ENCODE results near the gene NPC2. TPM values are rescaled to one million over a fixed set of nuclear protein-coding genes. Genes with fewer than 3 reads are reported as not detected.

Gene NPC2
- total and polyA plus RNA-seq, 2 of the 4 experiments (the other 2 are of a cell fraction) = 210 to 273 TPM

- Histone ChIP-seq H3K23ac (ENCODE audit: low read depth, low read length) (no peak overlapping the region), H2BK120ac (ENCODE audit: low read depth, low read length) (no peak overlapping the region), H3K9ac (ENCODE audit: low read depth, low read length) (no peak overlapping the region), H3K27ac (ENCODE audit: insufficient read depth, low read length) (no peak overlapping the region), H2BK20ac (ENCODE audit: low read depth, low read length) (no peak overlapping the region), H4K91ac (ENCODE audit: insufficient read depth, low read depth, low read length) (no peak overlapping the region), H3K9me1 (ENCODE audit: insufficient read depth, low read length) (peaks cover 19% of the 10 kb centered on the region), H3K27me3 (ENCODE audit: control insufficient read depth, insufficient read depth, low read length) (no peaks in the 10 kb centered on the region), H3K9me3 (ENCODE audit: control insufficient read depth, insufficient read depth, low read length) (no peaks in the 10 kb centered on the region), H3K18ac (ENCODE audit: low read depth, low read length) (no peak overlapping the region), H2AK5ac (ENCODE audit: low read depth, low read length) (no peak overlapping the region), H3K4ac (ENCODE audit: low read depth, low read length) (no peak overlapping the region), H3K79me1 (ENCODE audit: low read depth in 1 of 2, low read length in 2 of 2) (peaks cover 0 to 4% of the 10 kb centered on the region in 2 experiments; a peak in 1 of 4 replicates), H2AFZ (replicated peaks; ENCODE audit: low read length, poor library complexity) (no peak overlapping the region), H3K4me3 (ENCODE audit: insufficient read depth, low read depth, low read length) (no peak overlapping the region), H2BK15ac (ENCODE audit: low read depth, low read length) (no peak overlapping the region), H4K8ac (ENCODE audit: low read depth in 2 of 2, low read length in 2 of 2) (no peak overlapping the region), H3K36me3 (ENCODE audit: control insufficient read depth, insufficient read depth, low read length) (no peaks in the 10 kb centered on the region; the same call in 1 of the 2 replicates), H3K14ac (replicated peaks; ENCODE audit: low read depth, low read length) (no peak overlapping the region), H3K4me1 (ENCODE audit: control insufficient read depth, insufficient read depth, low read length) (peaks cover 17% of the 10 kb centered on the region), H4K20me1 (ENCODE audit: insufficient read depth, low read length) (no peaks in the 10 kb centered on the region), H3K56ac (ENCODE audit: extremely low read depth, insufficient read depth, low read length) (no peak overlapping the region), H3K4me2 (ENCODE audit: low read depth, low read length) (no peak overlapping the region), H4K5ac (ENCODE audit: low read depth, low read length) (no peak overlapping the region), H2AK9ac (replicated peaks; ENCODE audit: low read depth, low read length, poor library complexity) (no peak overlapping the region), H2BK5ac (ENCODE audit: low read depth, low read length, poor library complexity, severe bottlenecking) (no peak overlapping the region)
- dilution Hi-C loops (cut with HindIII; ENCODE audit: low sequenced_read_pairs, unreplicated experiment) (no loop called here), in situ Hi-C loops (cut with MboI; ENCODE audit: low sequenced_read_pairs) (no loop called here), intact Hi-C loops (cut with micrococcal nuclease) (no loop called here)
- no TSS peak for BruUV-seq (replicated peaks)
- WGBS, 2 experiments (ENCODE audit: extremely low coverage in 2 of 2, insufficient read length in 1 of 2) = 85% methylated on average over 3 of the region's 10 CpGs; no CpG with 5 or more reads in 1 of the 2 experiments
- TF ChIP-seq NFE2L2 (IDR thresholded peaks at IDR 0.05; ENCODE audit: low read depth, low read length) (no peak), RFX5 (IDR thresholded peaks at IDR 0.05; ENCODE audit: low read depth, low read length) (no peak), BHLHE40 (IDR thresholded peaks at IDR 0.05; ENCODE audit: low read depth, low read length) (no peak), SMC3 (IDR thresholded peaks at IDR 0.05; ENCODE audit: low read depth, low read length) (no peak), RCOR1 (IDR thresholded peaks at IDR 0.05; ENCODE audit: insufficient replicate concordance, low read length) (no peak), CEBPB (IDR thresholded peaks at IDR 0.05; ENCODE audit: low read depth, low read length) (no peak), MXI1 (IDR thresholded peaks at IDR 0.05; ENCODE audit: borderline replicate concordance, low read depth, low read length) (no peak), RAD21 (IDR thresholded peaks at IDR 0.05; ENCODE audit: low read length) (no peak), FOS (IDR thresholded peaks at IDR 0.05; ENCODE audit: low read depth, low read length) (no peak), POLR2A (IDR thresholded peaks at IDR 0.05; ENCODE audit: low read depth, low read length) (no peak), MAFK (IDR thresholded peaks at IDR 0.05; ENCODE audit: low read depth, low read length) (no peak), MAZ (IDR thresholded peaks at IDR 0.05; ENCODE audit: borderline replicate concordance, low read depth, low read length) (no peak), CHD1 (IDR thresholded peaks at IDR 0.05; ENCODE audit: low read depth, low read length) (no peak)
- TF ChIP-seq, protein P1, sequence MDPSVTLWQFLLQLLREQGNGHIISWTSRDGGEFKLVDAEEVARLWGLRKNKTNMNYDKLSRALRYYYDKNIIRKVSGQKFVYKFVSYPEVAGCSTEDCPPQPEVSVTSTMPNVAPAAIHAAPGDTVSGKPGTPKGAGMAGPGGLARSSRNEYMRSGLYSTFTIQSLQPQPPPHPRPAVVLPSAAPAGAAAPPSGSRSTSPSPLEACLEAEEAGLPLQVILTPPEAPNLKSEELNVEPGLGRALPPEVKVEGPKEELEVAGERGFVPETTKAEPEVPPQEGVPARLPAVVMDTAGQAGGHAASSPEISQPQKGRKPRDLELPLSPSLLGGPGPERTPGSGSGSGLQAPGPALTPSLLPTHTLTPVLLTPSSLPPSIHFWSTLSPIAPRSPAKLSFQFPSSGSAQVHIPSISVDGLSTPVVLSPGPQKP (IDR thresholded peaks at IDR 0.05; ENCODE audit: borderline replicate concordance, low read depth, low read length) = no peak
- TF ChIP-seq, protein P2, sequence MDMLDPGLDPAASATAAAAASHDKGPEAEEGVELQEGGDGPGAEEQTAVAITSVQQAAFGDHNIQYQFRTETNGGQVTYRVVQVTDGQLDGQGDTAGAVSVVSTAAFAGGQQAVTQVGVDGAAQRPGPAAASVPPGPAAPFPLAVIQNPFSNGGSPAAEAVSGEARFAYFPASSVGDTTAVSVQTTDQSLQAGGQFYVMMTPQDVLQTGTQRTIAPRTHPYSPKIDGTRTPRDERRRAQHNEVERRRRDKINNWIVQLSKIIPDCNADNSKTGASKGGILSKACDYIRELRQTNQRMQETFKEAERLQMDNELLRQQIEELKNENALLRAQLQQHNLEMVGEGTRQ (IDR thresholded peaks at IDR 0.05; ENCODE audit: low read depth, low read length) = no peak
- TF ChIP-seq, protein P3, sequence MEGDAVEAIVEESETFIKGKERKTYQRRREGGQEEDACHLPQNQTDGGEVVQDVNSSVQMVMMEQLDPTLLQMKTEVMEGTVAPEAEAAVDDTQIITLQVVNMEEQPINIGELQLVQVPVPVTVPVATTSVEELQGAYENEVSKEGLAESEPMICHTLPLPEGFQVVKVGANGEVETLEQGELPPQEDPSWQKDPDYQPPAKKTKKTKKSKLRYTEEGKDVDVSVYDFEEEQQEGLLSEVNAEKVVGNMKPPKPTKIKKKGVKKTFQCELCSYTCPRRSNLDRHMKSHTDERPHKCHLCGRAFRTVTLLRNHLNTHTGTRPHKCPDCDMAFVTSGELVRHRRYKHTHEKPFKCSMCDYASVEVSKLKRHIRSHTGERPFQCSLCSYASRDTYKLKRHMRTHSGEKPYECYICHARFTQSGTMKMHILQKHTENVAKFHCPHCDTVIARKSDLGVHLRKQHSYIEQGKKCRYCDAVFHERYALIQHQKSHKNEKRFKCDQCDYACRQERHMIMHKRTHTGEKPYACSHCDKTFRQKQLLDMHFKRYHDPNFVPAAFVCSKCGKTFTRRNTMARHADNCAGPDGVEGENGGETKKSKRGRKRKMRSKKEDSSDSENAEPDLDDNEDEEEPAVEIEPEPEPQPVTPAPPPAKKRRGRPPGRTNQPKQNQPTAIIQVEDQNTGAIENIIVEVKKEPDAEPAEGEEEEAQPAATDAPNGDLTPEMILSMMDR (conservative IDR thresholded peaks at IDR 0.05; ENCODE audit: low read depth, low read length) = no peak
- no peak for ATAC-seq (ENCODE audit: low read depth)
- POLR2A ChIA-PET (ENCODE audit: unreplicated experiment) = no interaction called here
- DNase-seq = no peak
- CTCF ChIA-PET = no interaction called here
These were observed 34.7 kb upstream of the NPC2 start for GRCh38 chr14:74527736-74528280.
